Mesodermal cell (in vitro differentiated cells): ENCODE data around the gene ABI3.

Experiments used
- H3K27ac ChIP-seq: 2 replicates; pipeline ENCODE4 v1.7.0; 2013; ENCODE audit warnings: mild to moderate bottlenecking, low read depth, low read length, moderate library complexity; ENCODE audit not compliant: severe bottlenecking
- H3K36me3 ChIP-seq: 2 replicates; pipeline ENCODE4 v1.7.1; 2013; ENCODE audit warnings: mild to moderate bottlenecking, low read length, moderate library complexity; ENCODE audit not compliant: control insufficient read depth, insufficient read depth
- H3K4me1 ChIP-seq: one replicate; pipeline ENCODE4 v1.7.1; 2013; ENCODE audit warnings: mild to moderate bottlenecking, low read length; ENCODE audit not compliant: insufficient read depth, control insufficient read depth, poor library complexity, severe bottlenecking
- H3K4me3 ChIP-seq: 2 replicates; pipeline ENCODE4 v1.7.0; 2013; ENCODE audit warnings: low read length, control low read depth, mild to moderate bottlenecking; ENCODE audit not compliant: insufficient read depth, poor library complexity, severe bottlenecking; ENCODE audit errors: extremely low read depth
- H3K9me3 ChIP-seq: 2 replicates; pipeline ENCODE4 v1.7.1; 2013; ENCODE audit warnings: mild to moderate bottlenecking, low read length, moderate library complexity; ENCODE audit not compliant: control insufficient read depth
- WGBS, 2 experiments: methylation state at CpG; one replicate each; pipeline ENCODE4 v1.1.5; 2013; ENCODE audit warnings: missing lambda C conversion rate in 2 of 2; ENCODE audit not compliant: insufficient coverage in 2 of 2; 5-methylcytosine and 5-hydroxymethylcytosine counted together

Gene ABI3

DNA sequence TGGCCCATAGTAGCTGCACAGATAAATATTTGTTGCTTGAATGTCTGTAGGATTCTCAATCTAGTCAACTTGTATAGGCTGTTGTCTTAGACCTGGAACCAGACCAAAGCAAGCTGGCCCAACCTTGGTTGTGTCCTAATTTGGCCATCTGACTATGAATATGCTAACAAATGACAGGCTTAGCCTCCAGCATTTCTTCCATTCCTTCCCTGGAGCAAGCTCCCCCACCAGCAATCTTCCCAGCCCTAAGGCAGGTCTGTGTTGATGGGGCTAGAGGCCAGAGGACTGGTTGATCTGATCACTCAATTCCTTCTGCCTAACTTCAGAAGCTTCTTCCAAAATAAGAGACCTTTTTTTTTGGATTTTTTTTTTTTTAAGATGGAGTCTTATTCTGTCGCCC, 29.5 kb downstream of the ABI3 start:
- 100% methylated on average over 1 of the region's 1 CpG; no CpG with 5 or more reads in 1 of the 2 experiments for WGBS, 2 experiments

DNA sequence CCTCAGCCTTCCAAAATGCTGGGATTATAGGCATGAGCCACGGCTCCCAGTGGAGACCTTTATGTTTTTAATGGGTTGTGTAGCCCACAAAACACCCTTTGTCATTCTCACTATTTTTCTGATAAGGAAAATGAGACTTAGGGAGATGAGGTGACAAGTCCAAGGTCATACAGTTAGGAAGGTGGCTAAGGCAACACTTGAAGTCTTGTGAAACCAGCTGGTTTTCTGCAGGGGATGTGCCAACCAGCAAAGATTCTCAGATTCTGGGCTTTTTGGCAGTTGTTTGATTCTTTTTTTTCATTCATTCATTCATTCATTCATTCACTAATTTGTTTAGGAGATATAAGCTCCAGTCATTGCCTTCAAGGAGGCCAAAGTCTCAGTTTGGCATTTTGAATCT, 30.1 kb downstream of the ABI3 start:
- Histone ChIP-seq H3K9me3 (no peaks in the 10 kb centered on the region), H3K4me3 (no peak overlapping the region), H3K27ac (no peak overlapping the region), H3K36me3 (no peaks in the 10 kb centered on the region), H3K4me1 (no peaks in the 10 kb centered on the region)
- no CpG with 5 or more reads among the region's 1 CpG for WGBS, 2 experiments

More for the DNA sequence above, 29.5 kb downstream of the ABI3 start:
- H3K4me1 ChIP-seq, result no peaks in the 10 kb centered on the region
- H3K27ac ChIP-seq, result no peak overlapping the region
- no peaks in the 10 kb centered on the region for H3K36me3 ChIP-seq
- no peaks in the 10 kb centered on the region for H3K9me3 ChIP-seq
- no peak overlapping the region for H3K4me3 ChIP-seq

DNA sequence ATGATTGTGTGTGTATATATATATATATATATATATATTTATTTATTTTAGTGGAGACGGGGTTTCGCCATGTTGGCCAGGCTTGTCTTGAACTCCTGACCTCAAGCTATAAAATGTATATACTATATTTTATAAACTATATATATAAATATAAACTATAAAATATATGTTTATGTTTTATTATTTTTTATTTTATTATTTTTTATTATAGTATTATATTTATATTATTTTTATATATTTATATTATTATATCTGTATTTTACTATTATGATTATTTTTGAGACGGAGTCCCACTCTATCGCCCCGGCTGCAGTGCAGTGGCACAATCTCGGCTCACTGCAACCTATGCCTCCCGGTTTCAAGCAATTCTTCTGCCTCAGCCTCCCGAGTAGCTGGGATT, 30.5 kb downstream of the ABI3 start:
- 94 to 100% methylated on average over 4 to 5 of the region's 8 CpGs for WGBS, 2 experiments
- Histone ChIP-seq H3K27ac (no peak overlapping the region), H3K36me3 (no peaks in the 10 kb centered on the region), H3K4me3 (no peak overlapping the region), H3K4me1 (no peaks in the 10 kb centered on the region), H3K9me3 (no peaks in the 10 kb centered on the region)

DNA sequence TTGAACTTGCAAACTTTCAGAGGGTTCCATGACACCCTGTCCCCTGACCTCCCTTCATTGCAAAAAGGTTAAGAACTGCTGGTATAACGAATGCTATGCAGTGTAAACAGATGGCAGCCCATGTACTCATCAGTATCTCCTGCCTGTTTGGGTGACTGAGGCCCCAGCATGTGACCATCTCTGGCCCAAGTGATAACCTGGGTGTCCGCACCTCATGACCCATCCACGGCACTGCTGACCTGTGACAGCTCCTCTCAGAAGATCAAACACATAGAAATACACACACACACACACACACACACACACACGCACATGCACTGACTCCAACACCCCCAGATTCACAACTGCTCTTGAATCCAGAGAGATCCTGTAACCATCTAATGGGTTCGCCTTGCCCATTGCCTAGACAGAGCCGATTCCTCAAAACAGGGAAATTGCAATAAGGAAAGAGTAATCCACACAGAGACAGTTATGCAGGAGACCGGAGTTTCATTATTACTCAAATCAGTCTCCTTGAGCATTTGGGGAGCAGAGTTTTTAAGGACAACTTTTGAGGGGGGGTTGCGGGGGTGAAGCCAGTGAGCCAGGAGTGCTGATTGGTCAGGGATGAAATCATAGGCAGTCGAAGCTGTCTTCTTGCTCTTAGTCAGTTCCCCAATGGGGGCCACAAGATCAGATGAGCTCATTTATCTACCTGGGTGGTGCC, 31.3 kb downstream of the ABI3 start:
- no peaks in the 10 kb centered on the region for H3K9me3 ChIP-seq
- H3K4me3 ChIP-seq, result no peak overlapping the region
- H3K4me1 ChIP-seq, result no peaks in the 10 kb centered on the region
- 91 to 95% methylated on average over 7 to 8 of the region's 9 CpGs for WGBS, 2 experiments
- no peak overlapping the region for H3K27ac ChIP-seq
- no peaks in the 10 kb centered on the region for H3K36me3 ChIP-seq

DNA sequence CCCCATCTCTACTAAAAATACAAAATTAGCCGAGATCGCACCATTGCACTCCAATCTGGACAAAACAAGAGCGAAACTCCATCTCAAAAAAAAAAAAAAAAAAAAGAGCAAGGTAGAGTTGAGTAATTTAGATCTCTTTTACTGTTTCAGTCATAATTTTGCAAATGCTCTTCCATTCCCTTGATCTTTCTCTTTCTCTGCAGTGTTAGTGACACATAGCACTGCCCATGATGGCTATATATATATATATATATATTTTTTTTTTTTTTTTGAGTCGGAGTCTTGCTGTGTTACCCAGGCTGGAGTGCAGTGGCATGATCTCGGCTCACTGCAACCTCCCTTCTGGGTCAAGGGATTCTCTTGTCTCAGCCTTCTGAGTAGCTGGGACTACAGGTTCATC, 32.3 kb downstream of the ABI3 start:
- WGBS, 2 experiments, result 100% methylated on average over 1 of the region's 5 CpGs
- H3K27ac ChIP-seq, result no peak overlapping the region

DNA sequence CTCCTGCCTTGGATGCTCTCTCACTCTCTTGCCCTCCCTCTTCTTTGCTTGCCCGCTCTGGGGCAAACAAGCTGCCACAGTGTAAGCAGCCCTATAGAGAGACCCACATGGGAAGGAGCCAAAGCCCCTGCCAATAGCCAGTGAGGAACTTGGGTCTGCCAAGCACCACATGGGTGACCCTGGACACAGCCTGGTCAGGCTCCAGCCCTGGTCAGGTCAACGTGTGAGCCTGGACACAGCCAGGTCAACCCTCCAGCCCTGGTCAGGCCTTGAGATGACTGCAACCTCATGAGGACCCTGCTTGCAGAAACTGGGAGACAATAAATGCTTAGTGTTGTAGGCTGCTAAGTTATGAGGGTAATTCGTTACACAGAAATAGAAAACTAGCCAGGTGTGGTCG, 34.3 kb downstream of the ABI3 start:
- Histone ChIP-seq H3K27ac (no peak overlapping the region), H3K4me3 (no peak overlapping the region), H3K9me3 (no peaks in the 10 kb centered on the region), H3K36me3 (no peaks in the 10 kb centered on the region), H3K4me1 (no peaks in the 10 kb centered on the region)
- WGBS, 2 experiments, result 91 to 96% methylated on average over 4 of the region's 4 CpGs

More for the DNA sequence above, 32.3 kb downstream of the ABI3 start:
- H3K4me3 ChIP-seq, result no peak overlapping the region
- H3K36me3 ChIP-seq, result no peaks in the 10 kb centered on the region
- H3K4me1 ChIP-seq, result no peaks in the 10 kb centered on the region
- H3K9me3 ChIP-seq, result no peaks in the 10 kb centered on the region

DNA sequence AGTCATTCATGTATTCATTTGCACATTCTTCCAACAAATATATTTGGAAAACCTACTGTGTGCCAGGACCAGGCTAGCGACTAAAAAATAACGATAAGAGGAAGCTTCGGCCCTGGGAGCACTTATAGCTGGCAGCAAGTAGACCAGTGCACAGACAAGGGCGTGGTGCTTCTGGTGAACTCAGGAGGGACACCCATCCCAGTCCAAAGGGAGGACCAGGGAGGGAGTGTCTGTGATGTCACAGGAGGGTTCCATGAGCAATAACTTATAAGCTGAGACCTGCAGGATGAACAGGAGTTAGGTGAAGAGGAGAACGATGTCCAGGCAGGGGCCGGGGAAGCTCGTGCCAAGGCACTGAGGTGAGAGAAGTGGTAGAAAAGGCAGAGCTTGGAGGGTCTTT, 37.4 kb downstream of the ABI3 start:
- Histone ChIP-seq H3K4me1 (no peaks in the 10 kb centered on the region), H3K27ac (no peak overlapping the region), H3K36me3 (no peaks in the 10 kb centered on the region), H3K4me3 (no peak overlapping the region), H3K9me3 (no peaks in the 10 kb centered on the region)
- WGBS, 2 experiments, result 96 to 98% methylated on average over 7 of the region's 7 CpGs

DNA sequence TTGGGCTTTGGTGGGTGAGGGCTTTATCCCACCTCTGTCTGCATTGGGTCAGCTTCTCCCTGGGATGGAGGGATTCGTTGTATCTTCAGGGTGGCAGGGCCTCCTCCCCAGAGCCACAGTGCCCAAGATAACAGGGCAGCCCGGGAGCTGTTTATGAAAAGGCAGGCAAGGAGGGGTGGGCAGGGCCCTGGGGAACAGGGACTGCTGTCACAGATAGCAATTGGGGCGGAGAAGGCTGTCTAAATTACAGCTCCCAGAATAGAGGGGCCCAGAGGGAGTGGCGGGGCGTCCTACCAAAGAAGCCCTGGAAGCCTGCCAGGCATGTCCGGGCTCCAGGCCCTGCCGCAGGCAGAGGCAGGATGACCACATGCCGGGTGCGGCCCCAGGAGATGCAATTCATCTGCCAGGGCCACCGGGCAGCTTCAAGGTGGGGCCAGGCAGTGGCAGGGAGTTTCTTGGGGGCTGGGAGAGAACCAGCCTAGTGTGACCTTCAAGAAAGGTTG, 38.8 kb downstream of the ABI3 start:
- no peaks in the 10 kb centered on the region for H3K9me3 ChIP-seq
- no peak overlapping the region for H3K4me3 ChIP-seq
- no peaks in the 10 kb centered on the region for H3K36me3 ChIP-seq
- 70 to 84% methylated on average over 8 to 9 of the region's 10 CpGs for WGBS, 2 experiments
- no peak overlapping the region for H3K27ac ChIP-seq
- H3K4me1 ChIP-seq, result no peaks in the 10 kb centered on the region

DNA sequence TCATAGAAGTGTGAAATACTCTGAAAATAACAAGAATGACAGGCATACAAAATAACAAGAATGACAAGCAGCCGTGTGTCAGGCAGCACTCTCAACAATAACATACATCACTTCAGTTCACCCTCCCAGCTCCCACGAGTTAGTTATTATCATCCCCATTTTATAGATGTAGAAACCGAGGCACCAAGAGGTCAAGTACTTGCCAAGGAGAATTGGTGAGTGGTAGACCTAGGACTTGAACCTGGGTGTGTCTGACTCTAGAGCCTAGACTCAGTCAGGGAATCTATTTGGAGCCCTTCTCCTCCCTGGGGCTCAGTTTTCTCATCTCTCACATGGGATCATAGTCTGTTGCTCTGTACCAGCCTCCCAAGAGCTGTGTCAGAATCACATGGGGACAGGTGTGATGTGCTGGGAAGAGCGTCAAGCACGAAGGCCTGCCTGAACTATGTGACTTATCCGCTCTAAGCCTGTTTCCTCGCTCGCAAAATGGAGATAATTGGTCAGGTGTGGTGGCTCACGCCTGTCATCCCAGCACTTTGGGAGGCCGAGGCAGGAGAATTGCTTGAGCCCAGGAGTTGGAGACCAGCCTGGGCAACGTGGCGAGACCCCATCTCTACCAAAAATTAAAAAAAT, 39.5 kb downstream of the ABI3 start:
- H3K36me3 ChIP-seq, result no peaks in the 10 kb centered on the region
- H3K9me3 ChIP-seq, result no peaks in the 10 kb centered on the region
- H3K4me3 ChIP-seq, result no peak overlapping the region
- H3K27ac ChIP-seq, result no peak overlapping the region
- no peaks in the 10 kb centered on the region for H3K4me1 ChIP-seq
- 92 to 95% methylated on average over 10 to 11 of the region's 12 CpGs for WGBS, 2 experiments

DNA sequence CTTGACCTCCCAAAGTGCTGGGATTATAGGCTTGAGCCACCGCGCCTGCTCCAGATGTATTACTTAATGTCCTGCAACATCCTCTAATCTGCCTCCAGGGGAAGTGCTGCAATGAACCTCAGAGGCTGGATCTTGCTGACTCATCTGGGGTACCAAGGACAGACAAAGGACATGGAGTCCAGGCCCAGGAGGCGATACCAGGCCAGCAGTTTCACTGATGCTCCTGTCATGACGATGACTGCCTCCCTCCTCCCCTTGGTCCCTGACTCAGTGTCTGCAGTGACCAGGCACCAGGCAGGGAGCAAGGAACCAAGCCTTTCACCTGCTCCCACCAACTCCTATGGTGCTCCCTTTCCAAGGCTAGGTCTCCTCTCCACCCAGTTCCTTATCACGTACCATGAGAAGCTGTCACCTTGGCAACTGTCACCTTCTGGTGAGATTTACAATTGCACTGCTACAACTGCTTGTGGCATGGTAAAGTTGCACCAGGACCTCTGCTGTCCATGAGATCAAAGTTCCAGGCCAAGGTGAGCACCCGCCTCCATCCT, 41.7 kb downstream of the ABI3 start:
- Histone ChIP-seq H3K4me1 (no peaks in the 10 kb centered on the region), H3K4me3 (no peak overlapping the region), H3K36me3 (no peaks in the 10 kb centered on the region), H3K9me3 (no peaks in the 10 kb centered on the region), H3K27ac (no peak overlapping the region)
- WGBS, 2 experiments, result 95 to 97% methylated on average over 5 to 6 of the region's 6 CpGs

DNA sequence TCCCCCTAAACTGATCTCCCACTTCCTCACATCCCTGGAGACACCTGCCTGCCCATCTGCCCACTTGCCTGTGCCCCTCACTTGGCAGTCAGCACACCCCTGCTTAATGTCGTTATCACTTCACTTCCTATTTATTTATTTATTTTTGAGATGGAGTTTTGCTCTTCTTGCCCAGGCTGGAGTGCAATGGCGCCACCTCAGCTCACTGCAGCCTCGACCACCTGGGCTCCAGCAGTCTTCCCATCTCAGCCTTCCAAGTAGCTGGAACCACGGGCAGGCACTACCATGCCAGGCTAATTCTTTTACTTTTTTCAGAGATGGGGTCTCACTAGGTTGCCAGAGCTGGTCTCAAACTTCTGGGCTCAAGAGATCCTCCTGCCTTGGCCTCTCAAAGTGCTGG, 43.6 kb downstream of the ABI3 start:
- Histone ChIP-seq H3K27ac (no peak overlapping the region), H3K9me3 (no peaks in the 10 kb centered on the region), H3K4me3 (no peak overlapping the region), H3K4me1 (no peaks in the 10 kb centered on the region), H3K36me3 (no peaks in the 10 kb centered on the region)
- 50 to 64% methylated on average over 1 to 2 of the region's 4 CpGs for WGBS, 2 experiments
